LNCAP (cell line): ENCODE data around the gene CCDC93.
A peak's percentile ranks its signal among the peaks of the same experiment; 100 is the strongest.

ENCODE experiments used
- CTCF ChIP-seq: fragments of 450-650 bp; IDR thresholded peaks from 2 replicates; pipeline ENCODE4 v1.5.1; 2017; ENCODE audit warnings: mild to moderate bottlenecking

Gene CCDC93

GRCh38 chr2:118019821-118020220 lies 6.0 kb upstream of the CCDC93 start:
- no peak for TF ChIP-seq CTCF

- no peak for TF ChIP-seq CTCF
Observed at GRCh38 chr2:118016911-118017310, 3.0 kb upstream of the CCDC93 start.

GRCh38 chr2:118014492-118014824 lies 588 bp upstream of the CCDC93 start:
- no peak for TF ChIP-seq CTCF

GRCh38 chr2:118013221-118013723 lies 598 bp downstream of the CCDC93 start:
- peak; percentile 17; the same call in 1 of the 2 replicates for TF ChIP-seq CTCF

- no peak for TF ChIP-seq CTCF
Observed at GRCh38 chr2:118012778-118013177, 1.1 kb downstream of the CCDC93 start.

- TF ChIP-seq CTCF: no peak
Observed at GRCh38 chr2:118010473-118010872, 3.4 kb downstream of the CCDC93 start.

- no peak for TF ChIP-seq CTCF
Observed at GRCh38 chr2:118006861-118007260, 7.0 kb downstream of the CCDC93 start.

- no peak for TF ChIP-seq CTCF
Observed at GRCh38 chr2:118006326-118006725, 7.5 kb downstream of the CCDC93 start.
